ENCODE measurements around the gene NKX1-2. TPM values are rescaled to one million over a fixed set of nuclear protein-coding genes. Genes with fewer than 3 reads are reported as not detected.

The NKX1-2 gene
- total RNA-seq, 1 experiment from 2014 or later: 57.7 TPM

DNA sequence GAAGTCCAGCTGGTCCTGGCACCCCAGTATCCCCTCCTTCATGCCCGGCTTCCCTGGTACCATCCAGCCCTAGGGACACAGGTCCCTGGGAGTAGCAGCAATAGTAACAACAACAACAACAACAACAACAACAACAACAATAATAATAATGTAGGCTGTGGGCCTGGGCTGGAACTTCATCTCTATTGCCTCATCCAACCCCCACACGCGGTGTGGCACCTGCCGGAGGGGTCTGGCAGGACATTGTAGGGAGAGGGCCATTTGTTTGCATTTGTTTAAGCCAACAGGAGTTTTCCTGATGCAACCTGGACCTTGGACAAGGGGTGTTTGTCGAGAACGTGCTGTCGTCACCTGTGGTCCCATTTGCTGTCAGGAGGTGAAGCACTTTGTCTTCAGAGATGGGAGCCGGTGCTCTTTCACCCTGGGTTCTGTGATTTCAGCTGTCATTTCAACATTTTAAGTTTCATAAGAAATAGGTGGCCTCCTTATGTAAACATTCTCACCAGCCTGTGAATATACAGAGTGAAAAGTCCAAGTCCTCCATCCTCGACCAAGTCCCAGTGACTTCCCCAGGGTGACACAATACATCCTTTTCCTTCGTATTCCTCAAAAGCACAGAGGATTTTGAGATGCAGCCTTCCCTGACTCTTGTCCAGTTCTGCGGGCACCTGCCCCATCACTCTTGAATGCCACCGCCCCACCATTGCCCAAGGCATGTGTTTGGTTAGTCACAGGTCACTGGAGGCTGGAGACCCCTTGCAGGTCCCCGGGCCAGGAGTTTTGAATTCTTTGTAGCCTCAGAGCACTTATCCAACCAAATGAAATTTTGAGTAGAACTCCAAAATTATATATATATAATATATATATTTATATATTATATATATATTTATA lies 21.0 kb upstream of the NKX1-2 start:
- no peaks in the 10 kb centered on the region for H3K9me3 Mint-ChIP-seq
- H3K36me3 Mint-ChIP-seq: no peaks in the 10 kb centered on the region
- CTCF ChIA-PET: interaction anchor here (1.8 kb wide), 1 partner anchor 9 kb away, joined by 5 read pairs; the partner anchor contains the start of gene LHPP
- TF ChIP-seq GABPB1 (CRISPR knock-in tag; IDR thresholded peaks at IDR 0.05) (peak; percentile 99), CREM (CRISPR knock-in tag; IDR thresholded peaks at IDR 0.05) (no peak), FOXP1 (CRISPR knock-in tag; IDR thresholded peaks at IDR 0.05; ENCODE audit: borderline replicate concordance) (peak; percentile 94; the same call in 1 of the 2 replicates), ESRRA (CRISPR knock-in tag; IDR thresholded peaks at IDR 0.05; ENCODE audit: borderline replicate concordance) (no peak), JUN (CRISPR knock-in tag; IDR thresholded peaks at IDR 0.05) (no peak)
- ATAC-seq (no peak; the same call in 1 of the 2 replicates), DNase-seq (ENCODE audit: low spot score) (no peak)
- H3K27me3 Mint-ChIP-seq (ENCODE audit: low read depth): no peaks in the 10 kb centered on the region
- POLR2A ChIA-PET: no interaction called here
- peaks cover 57% of the 10 kb centered on the region for H3K4me1 Mint-ChIP-seq
- peak overlapping the region; percentile 20; the same call in 1 of the 2 replicates for H3K4me3 Mint-ChIP-seq
- H3K27ac Mint-ChIP-seq: peak overlapping the region; percentile 90

DNA sequence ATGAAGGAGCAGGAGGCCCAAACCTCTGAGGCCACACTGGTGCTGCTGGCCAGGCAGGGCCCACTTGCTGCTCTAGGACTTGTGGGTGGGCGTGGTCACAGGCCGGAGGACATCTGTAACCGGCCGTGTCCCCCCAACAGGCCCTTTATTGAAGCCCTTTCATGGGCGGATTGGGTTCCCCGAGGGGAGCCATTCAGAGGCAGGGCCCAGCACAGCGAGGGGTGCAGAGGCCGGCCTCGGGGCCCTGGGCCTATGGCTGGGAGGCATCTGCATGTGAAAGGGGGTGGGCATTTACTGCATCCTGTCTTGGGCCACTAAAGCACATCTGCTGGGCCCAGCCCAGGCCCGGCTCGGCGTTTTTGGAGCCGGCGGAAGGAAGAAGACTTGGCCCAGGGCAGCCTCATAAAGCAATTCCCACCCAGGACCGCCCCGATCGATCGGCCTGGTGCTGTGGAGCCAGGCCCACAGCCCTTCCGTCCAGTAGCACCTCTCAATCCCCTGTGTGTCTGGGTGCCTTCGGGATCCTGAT lies 20.2 kb upstream of the NKX1-2 start:
- peak overlapping the region; percentile 37; the same call in 1 of the 2 replicates for H3K4me3 Mint-ChIP-seq
- peak overlapping the region; percentile 90 for H3K27ac Mint-ChIP-seq
- POLR2A ChIA-PET: no interaction called here
- CTCF ChIA-PET: interaction anchor here (0.6 kb wide), 1 partner anchor 16 kb away, joined by 4 read pairs; no protein-coding TSS in a partner anchor
- H3K36me3 Mint-ChIP-seq: no peaks in the 10 kb centered on the region
- DNase-seq (ENCODE audit: low spot score) (peak; percentile 81), ATAC-seq (peak; percentile 86)
- H3K4me1 Mint-ChIP-seq: peaks cover 63% of the 10 kb centered on the region
- no peaks in the 10 kb centered on the region for H3K9me3 Mint-ChIP-seq
- no peaks in the 10 kb centered on the region for H3K27me3 Mint-ChIP-seq (ENCODE audit: low read depth)
- TF ChIP-seq, protein P1, sequence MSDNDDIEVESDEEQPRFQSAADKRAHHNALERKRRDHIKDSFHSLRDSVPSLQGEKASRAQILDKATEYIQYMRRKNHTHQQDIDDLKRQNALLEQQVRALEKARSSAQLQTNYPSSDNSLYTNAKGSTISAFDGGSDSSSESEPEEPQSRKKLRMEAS (CRISPR knock-in tag; IDR thresholded peaks at IDR 0.05): peak; percentile 59; the same call in 1 of the 2 replicates
- TF ChIP-seq NFATC4 (CRISPR knock-in tag; IDR thresholded peaks at IDR 0.05): no peak
- TF ChIP-seq, protein P2, sequence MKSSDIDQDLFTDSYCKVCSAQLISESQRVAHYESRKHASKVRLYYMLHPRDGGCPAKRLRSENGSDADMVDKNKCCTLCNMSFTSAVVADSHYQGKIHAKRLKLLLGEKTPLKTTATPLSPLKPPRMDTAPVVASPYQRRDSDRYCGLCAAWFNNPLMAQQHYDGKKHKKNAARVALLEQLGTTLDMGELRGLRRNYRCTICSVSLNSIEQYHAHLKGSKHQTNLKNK (CRISPR knock-in tag; IDR thresholded peaks at IDR 0.05): no peak
- TF ChIP-seq USF2 (CRISPR knock-in tag; IDR thresholded peaks at IDR 0.05): 0 out of 2 replicates have a peak, but pooled peaks have one; percentile 18
- peak; percentile 80; the same call in 1 of the 2 replicates for TF ChIP-seq TEAD1 (CRISPR knock-in tag; IDR thresholded peaks at IDR 0.05)
- TF ChIP-seq, protein P3, sequence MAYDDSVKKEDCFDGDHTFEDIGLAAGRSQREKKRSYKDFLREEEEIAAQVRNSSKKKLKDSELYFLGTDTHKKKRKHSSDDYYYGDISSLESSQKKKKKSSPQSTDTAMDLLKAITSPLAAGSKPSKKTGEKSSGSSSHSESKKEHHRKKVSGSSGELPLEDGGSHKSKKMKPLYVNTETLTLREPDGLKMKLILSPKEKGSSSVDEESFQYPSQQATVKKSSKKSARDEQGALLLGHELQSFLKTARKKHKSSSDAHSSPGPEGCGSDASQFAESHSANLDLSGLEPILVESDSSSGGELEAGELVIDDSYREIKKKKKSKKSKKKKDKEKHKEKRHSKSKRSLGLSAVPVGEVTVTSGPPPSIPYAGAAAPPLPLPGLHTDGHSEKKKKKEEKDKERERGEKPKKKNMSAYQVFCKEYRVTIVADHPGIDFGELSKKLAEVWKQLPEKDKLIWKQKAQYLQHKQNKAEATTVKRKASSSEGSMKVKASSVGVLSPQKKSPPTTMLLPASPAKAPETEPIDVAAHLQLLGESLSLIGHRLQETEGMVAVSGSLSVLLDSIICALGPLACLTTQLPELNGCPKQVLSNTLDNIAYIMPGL (CRISPR knock-in tag; IDR thresholded peaks at IDR 0.05): no peak
- no peak for TF ChIP-seq TCF7 (CRISPR knock-in tag; IDR thresholded peaks at IDR 0.05; ENCODE audit: low read depth)
- no peak for TF ChIP-seq JUN (CRISPR knock-in tag; IDR thresholded peaks at IDR 0.05)
- TF ChIP-seq, protein P4, sequence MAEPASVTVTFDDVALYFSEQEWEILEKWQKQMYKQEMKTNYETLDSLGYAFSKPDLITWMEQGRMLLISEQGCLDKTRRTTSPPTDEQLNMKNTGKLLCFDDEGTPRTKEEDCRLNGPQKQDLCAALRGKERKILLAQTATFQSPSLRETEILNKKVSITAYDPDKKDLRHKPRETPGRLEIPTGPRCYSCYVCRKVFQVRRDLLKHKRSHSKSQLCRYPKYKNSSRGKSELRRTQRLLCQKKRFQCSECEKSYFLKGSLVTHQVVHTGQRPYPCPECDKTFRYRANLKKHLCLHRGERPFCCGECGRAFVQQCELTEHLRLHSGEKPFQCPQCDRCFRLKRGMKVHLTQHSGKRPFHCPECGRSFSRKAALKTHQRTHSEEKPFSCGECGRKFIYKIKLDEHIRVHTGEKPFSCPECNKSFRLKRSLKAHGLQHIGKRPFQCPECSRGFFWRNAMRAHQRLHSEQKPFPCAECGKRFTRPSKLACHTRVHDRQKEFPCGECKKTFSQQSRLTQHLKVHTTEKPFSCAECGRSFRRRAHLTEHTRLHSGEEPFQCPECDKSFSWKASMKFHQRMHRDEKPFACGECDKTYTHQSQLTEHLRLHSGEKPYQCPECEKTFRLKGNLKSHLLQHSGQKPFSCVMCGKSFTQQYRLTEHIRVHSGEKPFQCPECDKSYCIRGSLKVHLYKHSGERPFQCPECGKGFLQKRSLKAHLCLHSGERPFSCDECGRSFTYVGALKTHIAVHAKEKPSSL (CRISPR knock-in tag; conservative IDR thresholded peaks at IDR 0.05): no peak
- no peak for TF ChIP-seq NR3C1 (CRISPR knock-in tag; conservative IDR thresholded peaks at IDR 0.05; ENCODE audit: low read depth)
- no peak for TF ChIP-seq STAT6 (CRISPR knock-in tag; conservative IDR thresholded peaks at IDR 0.05; ENCODE audit: low read depth)
- TF ChIP-seq SMAD3 (CRISPR knock-in tag; IDR thresholded peaks at IDR 0.05; ENCODE audit: borderline replicate concordance): no peak
- peak; percentile 53; the same call in 1 of the 2 replicates for TF ChIP-seq TP53 (CRISPR knock-in tag; IDR thresholded peaks at IDR 0.05)
- TF ChIP-seq, protein P5, sequence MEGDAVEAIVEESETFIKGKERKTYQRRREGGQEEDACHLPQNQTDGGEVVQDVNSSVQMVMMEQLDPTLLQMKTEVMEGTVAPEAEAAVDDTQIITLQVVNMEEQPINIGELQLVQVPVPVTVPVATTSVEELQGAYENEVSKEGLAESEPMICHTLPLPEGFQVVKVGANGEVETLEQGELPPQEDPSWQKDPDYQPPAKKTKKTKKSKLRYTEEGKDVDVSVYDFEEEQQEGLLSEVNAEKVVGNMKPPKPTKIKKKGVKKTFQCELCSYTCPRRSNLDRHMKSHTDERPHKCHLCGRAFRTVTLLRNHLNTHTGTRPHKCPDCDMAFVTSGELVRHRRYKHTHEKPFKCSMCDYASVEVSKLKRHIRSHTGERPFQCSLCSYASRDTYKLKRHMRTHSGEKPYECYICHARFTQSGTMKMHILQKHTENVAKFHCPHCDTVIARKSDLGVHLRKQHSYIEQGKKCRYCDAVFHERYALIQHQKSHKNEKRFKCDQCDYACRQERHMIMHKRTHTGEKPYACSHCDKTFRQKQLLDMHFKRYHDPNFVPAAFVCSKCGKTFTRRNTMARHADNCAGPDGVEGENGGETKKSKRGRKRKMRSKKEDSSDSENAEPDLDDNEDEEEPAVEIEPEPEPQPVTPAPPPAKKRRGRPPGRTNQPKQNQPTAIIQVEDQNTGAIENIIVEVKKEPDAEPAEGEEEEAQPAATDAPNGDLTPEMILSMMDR (IDR thresholded peaks at IDR 0.05): no peak
- TF ChIP-seq ZNF396 (CRISPR knock-in tag; IDR thresholded peaks at IDR 0.05; ENCODE audit: borderline replicate concordance): no peak
- TF ChIP-seq, protein P6, sequence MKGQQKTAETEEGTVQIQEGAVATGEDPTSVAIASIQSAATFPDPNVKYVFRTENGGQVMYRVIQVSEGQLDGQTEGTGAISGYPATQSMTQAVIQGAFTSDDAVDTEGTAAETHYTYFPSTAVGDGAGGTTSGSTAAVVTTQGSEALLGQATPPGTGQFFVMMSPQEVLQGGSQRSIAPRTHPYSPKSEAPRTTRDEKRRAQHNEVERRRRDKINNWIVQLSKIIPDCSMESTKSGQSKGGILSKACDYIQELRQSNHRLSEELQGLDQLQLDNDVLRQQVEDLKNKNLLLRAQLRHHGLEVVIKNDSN (CRISPR knock-in tag; IDR thresholded peaks at IDR 0.05): peak; percentile 28; the same call in 1 of the 2 replicates
- TF ChIP-seq CBFB (CRISPR knock-in tag; IDR thresholded peaks at IDR 0.05; ENCODE audit: low read depth): peak; percentile 91; the same call in 1 of the 2 replicates
